Frontal cortex (tissue), 4 donors: ENCODE measurements around the gene CORIN. TPM values are rescaled to one million over a fixed set of nuclear protein-coding genes. Genes with fewer than 3 reads are reported as not detected.
"Not testable (repeated sequence)": the region's sequence is repeated elsewhere in the genome, so short reads cannot be mapped to it uniquely, and the experiment has no call there.

Source experiments
- DNase-seq, 2 donors: peaks; one replicate each; pipeline ENCODE4 v3.0.0; 2012; ENCODE audit warnings: low spot score in 2 of 2
- FAIRE-seq: peaks from 2 replicates; lab custom pipeline; 2012; peaks lifted over from hg19 to GRCh38; lab: Jason Lieb, UNC
- total RNA-seq: library from RNA; depleted of rRNA; stranded (reverse); fragments of >200 nt; gene quantifications from one replicate; pipeline ENCODE4 v1.2.3, GENCODE V29; 2014
- donor health status: control.
- donor health status: control.
- donor health status: control.

Gene CORIN
- total RNA-seq, 1 donor from 2014 or later: 0.82 TPM

- no peak for FAIRE-seq
These were observed 101.3 kb downstream of the CORIN start for GRCh38 chr4:47736555-47736954.

GRCh38 chr4:47736146-47736545, 101.7 kb downstream of the CORIN start:
- no peak for FAIRE-seq
- DNase-seq: no peak

More at GRCh38 chr4:47736555-47736954, 101.3 kb downstream of the CORIN start:
- DNase-seq: no peak

- DNase-seq: peak in 1 of 2 donors; percentile 12
- no peak for FAIRE-seq
These were observed 104.3 kb downstream of the CORIN start for GRCh38 chr4:47733302-47734175.

GRCh38 chr4:47731182-47731581, 106.7 kb downstream of the CORIN start:
- FAIRE-seq: no peak

GRCh38 chr4:47729131-47729680, 108.7 kb downstream of the CORIN start:
- FAIRE-seq (no peak), DNase-seq (no peak)

More at GRCh38 chr4:47731182-47731581, 106.7 kb downstream of the CORIN start:
- DNase-seq: no peak

GRCh38 chr4:47721892-47722575, 115.8 kb downstream of the CORIN start:
- DNase-seq: no peak
- no peak for FAIRE-seq

- no peak for FAIRE-seq
- DNase-seq: no peak
These were observed 116.4 kb downstream of the CORIN start for GRCh38 chr4:47721485-47721884.

- FAIRE-seq (no peak), DNase-seq (no peak)
These were observed 117.1 kb downstream of the CORIN start for GRCh38 chr4:47720787-47721186.

GRCh38 chr4:47719576-47719975, 118.3 kb downstream of the CORIN start:
- FAIRE-seq (no peak), DNase-seq (no peak)

GRCh38 chr4:47718696-47719095, 119.2 kb downstream of the CORIN start:
- DNase-seq: no peak
- FAIRE-seq: no peak

GRCh38 chr4:47717188-47717587, 120.7 kb downstream of the CORIN start:
- no peak for DNase-seq
- no peak for FAIRE-seq

- FAIRE-seq: no peak
- DNase-seq: no peak
These were observed 122.0 kb downstream of the CORIN start for GRCh38 chr4:47715716-47716416.

- FAIRE-seq: no peak
- DNase-seq: no peak
These were observed 123.6 kb downstream of the CORIN start for GRCh38 chr4:47714269-47714668.

GRCh38 chr4:47713129-47713834, 124.6 kb downstream of the CORIN start:
- FAIRE-seq: no peak

GRCh38 chr4:47711646-47712045, 126.2 kb downstream of the CORIN start:
- FAIRE-seq (no peak), DNase-seq (no peak)

More at GRCh38 chr4:47713129-47713834, 124.6 kb downstream of the CORIN start:
- DNase-seq: no peak

- no peak for FAIRE-seq
- no peak for DNase-seq
These were observed 126.7 kb downstream of the CORIN start for GRCh38 chr4:47711183-47711582.

- not testable (repeated sequence) for FAIRE-seq, DNase-seq
These were observed 131.5 kb downstream of the CORIN start for GRCh38 chr4:47706352-47706751.

- no peak for DNase-seq
- FAIRE-seq: no peak
These were observed 132.4 kb downstream of the CORIN start for GRCh38 chr4:47705326-47705981.
